ENCODE measurements around the gene DNAJC11. TPM values are rescaled to one million over a fixed set of nuclear protein-coding genes. Genes with fewer than 3 reads are reported as not detected.
"Not testable (repeated sequence)": the region's sequence is repeated elsewhere in the genome, so short reads cannot be mapped to it uniquely, and the experiment has no call there.

The DNAJC11 gene
- total RNA-seq (2014; rRNA removed; shearing (Covaris generic)), result 48.2 and 64.3 TPM in 2 replicates

- peak; percentile 82 for DNase-seq (ENCODE audit: low spot score)
Measured at GRCh38 chr1:6701437-6702153, at the start of gene DNAJC11. TSS of gene DNAJC11 (minus strand) at chr1:6701816. CDS start at chr1:6701800, 16 bp downstream.

- DNase-seq (ENCODE audit: low spot score), result no peak
Measured at GRCh38 chr1:6750490-6750889, 48.9 kb upstream of the DNAJC11 start.

DNA sequence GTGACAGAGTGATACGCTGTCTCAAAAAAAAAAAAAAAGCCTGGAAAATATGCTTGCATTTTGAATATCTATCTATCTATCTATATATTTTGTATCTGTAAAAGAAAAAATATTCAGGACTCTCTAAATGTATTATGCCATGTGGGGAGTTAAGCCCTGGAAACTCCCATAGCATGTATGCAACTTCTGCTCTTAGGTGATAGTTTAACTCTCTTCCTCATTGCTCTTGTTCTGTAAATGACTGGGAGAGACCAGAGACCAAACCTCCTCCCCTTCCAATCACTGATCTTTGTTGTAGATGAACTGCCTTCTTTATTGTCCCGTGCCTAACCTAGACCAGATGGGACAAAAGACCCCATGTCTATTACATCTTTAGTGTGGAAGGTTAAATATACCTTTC lies 46.1 kb upstream of the DNAJC11 start:
- no peak for DNase-seq (ENCODE audit: low spot score)

DNA sequence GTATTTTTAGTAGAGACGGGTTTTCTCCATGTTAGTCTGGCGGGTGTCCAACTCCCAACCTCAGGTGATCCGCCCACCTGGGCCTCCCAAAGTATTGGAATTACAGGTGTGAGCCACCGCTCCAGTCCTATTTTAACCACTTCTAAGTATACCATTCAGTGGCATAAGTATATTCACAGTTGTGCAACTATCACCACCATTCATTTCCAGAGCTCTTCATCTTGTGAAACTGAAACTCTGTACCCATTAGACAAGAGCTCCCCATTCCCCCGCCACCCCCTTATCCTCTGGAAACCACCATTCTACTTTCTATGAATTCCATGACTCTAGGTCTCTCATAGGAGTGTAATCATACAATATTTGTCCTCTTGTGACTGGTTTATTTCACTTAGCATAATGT lies 43.5 kb upstream of the DNAJC11 start:
- DNase-seq (ENCODE audit: low spot score), result no peak

DNA sequence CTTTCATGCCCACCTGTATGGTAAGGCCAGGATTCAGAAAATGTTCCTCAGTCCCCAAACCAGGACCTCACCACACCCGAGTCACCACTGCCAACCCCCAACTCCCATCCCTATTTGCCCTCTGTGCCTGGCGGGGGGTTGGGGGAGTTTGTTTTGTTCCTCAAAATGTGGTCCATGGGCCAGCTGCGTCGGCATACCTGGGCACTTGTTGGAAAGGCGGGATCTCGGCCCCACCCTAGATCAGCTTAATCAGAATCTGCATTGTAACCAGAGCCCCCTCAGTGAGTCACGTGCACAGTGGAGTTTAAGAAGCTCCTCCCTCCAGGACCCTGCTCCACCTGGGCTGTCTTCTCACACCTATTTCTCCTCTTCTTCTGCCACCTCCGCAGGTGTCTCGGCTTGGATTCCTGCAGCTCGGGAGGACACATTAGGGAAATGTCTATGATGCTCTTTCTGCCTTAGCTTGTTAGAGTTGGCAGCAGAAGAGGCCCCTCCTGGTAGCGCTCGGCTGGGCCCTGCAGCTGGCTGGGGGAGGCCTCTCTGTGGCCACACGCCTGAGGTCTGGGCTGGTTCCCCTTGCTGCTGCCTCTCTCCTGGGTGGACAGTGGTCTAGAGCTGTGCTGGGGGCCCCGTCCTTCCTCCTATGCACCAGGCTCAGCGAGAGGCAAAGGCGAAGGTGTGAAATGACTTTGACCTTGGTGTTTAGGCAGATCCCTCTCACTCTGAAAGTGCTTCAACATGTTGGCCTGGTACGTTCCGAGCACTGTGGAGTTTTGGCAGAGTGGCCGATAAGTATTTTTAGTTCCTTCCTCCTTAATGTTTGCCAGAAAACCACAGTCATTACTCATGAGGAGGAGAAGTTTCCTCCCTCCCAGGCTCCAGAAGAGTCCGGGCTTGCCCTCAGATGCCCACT lies 41.8 kb upstream of the DNAJC11 start:
- no peak for DNase-seq (ENCODE audit: low spot score)

DNA sequence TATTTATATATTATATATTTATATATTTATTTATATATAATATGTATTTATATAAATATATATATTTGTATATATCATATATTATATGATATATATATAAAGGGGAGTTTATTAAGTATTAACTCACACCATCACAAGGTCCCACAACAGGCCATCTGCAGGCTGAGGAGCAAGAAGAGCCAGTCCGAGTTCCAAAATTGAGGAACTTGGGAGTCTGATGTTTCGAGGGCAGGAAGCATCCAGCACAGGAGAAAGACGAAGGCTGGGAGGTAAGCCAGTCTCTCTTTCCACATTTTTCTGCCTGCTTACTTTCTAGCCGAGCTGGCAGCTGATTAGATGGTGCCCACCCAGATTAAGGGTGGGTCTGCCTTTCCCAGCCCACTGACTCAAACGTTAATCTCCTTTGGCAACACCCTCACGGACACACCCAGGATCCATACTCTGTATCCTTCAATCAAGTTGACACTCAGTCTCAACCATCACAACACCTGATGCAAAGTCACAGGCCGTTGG lies 41.1 kb upstream of the DNAJC11 start:
- DNase-seq (ENCODE audit: low spot score), result not testable (repeated sequence)

- DNase-seq (ENCODE audit: low spot score), result no peak
Measured at GRCh38 chr1:6738987-6739676, 37.5 kb upstream of the DNAJC11 start.

DNA sequence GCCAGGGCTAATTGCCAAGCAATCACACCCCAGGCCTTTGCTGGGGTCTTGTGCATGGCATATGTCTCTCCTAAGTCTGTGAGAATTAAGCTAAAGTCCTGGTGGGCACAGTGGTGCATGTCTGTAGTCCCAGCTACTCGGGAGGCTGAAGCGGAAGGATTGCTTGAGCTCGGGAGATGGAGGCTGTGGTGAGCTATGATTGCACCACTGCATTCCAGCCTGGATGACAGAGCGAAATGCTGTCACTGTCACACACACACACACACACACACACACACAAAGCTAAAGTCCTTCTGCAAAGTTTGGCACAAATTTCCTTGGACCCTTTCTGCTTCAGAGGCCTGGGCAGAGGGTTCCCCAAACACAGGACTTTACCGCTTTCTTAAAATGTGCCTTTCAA lies 31.3 kb upstream of the DNAJC11 start:
- DNase-seq (ENCODE audit: low spot score), result no peak

- DNase-seq (ENCODE audit: low spot score), result no peak
Measured at GRCh38 chr1:6731905-6732304, 30.3 kb upstream of the DNAJC11 start.

DNA sequence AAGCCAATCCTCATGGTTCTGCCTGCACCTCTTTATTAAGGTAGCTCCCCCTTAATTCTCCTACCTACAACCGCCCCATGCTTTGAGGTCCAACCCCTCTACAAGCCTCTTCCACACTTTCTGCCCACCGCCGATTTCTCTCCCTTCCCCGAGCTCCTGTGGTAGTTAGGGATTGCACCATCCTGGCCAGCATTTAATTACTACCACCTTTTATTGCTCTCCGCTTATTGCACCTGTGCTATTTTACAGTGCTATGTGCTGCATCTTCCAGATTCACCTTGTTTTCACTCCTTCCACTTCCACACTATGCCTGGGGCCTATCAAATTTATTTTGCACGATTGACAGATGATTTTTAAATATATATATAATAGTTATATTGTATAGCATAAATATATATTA lies 29.3 kb upstream of the DNAJC11 start:
- no peak for DNase-seq (ENCODE audit: low spot score)

GRCh38 chr1:6730473-6730872 lies 28.9 kb upstream of the DNAJC11 start:
- no peak for DNase-seq (ENCODE audit: low spot score)

GRCh38 chr1:6727535-6727934 lies 25.9 kb upstream of the DNAJC11 start:
- peak; percentile 71 for DNase-seq (ENCODE audit: low spot score)

DNA sequence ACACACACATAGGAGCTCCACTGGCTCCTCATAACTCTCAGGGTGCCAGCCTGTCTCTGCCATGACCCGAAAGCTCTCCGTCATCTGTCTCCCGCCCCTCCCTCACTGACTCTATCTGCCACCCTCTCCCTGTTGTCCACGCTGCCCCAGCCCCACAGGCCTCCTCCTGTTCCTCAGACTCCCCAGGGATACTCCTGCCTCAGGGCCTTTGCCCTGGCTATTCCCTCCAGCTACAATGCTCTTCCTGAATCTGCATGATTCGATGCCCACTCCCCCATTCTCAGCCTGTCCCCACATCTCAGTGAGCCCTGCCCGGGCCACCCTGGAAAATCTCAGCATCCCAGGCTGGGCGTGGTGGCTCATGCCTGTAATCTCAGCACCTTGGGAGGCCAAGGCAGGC lies 24.6 kb upstream of the DNAJC11 start:
- DNase-seq (ENCODE audit: low spot score), result no peak

DNA sequence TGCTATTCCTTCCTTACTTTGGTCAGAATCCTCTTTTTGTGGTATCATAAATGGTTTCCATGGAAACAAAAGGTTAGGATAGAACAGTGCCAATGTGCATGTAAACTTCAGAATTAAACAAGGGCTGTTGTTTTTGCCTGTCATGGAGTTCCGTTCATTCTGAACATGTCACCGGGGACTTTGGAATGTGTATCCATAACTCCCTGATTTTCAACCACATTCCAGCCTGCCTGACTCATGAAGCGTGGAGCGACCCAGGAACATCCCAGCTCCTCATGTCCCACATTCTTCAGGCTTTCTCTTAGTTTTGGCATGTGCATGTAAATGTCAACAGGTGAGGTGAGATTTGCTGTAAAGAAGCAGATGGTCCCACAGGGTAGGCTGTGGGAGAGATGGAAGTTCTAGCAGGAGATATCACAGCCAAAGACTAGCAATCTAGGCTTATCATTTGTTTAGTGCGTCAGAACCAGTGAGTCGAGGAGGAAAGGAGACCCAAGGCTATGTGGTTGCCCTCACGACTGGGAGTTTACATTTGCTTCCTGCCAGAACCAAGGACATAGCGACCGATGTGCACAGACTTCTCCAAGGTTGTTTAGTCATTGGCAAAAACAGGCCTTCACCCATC lies 23.0 kb upstream of the DNAJC11 start:
- no peak for DNase-seq (ENCODE audit: low spot score)

DNA sequence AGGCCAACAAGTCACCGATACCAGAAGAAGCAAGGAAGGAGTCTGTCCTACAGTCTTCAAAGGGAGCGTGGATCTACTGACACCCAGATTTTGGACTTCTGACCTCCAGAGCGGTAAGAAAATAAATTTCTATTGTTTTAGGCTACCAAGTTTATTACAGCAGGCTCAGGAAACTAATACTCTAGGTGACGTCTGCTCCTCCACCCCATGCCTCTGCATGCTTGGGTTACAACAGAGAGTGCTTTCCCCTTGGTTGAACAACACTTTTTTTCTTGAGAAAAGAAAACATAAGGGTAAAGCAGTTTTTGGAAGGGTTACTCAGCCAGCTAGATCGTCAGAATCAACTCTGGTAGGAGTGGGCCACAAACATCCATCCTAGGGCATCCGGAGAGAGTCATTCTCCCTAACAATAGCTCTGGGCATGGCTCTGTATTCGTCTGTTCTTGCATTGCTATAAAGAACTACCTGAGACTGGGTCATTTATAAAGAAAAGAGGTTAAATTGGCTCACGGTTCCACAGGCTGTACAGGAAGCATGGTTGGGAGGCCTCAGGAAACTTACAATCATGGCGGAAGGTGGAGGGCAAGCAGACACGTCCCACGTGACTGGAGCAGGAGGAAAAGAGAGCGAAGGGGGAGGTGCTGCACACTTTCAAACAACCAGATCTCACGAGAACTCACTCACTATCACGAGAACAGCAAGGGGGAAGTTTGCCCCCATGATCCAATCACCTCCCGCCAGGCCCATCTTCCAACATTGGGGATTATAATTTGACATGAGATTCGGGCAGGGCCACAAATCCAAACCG lies 22.2 kb upstream of the DNAJC11 start:
- no peak for DNase-seq (ENCODE audit: low spot score)

GRCh38 chr1:6711174-6711573 lies 9.6 kb upstream of the DNAJC11 start:
- DNase-seq (ENCODE audit: low spot score), result no peak

DNA sequence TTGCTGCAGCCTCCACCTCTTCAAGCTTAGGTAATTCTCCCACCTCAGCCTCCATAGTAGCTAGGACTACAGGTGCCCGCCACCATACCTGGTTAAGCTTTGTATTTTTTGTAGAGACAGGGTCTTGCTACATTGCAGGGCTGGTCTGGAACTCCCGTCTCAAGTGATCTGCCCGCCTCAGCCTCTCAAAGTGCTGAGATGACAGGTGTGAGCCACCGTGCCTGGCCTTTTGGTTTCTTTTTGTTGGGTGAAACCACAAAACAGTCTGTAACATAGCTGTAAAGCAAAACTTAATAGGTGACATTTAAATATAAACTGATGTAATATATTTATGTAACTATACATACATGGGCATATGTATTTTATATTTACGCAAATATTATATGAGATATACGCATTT lies 3.1 kb upstream of the DNAJC11 start:
- DNase-seq (ENCODE audit: low spot score), result no peak

GRCh38 chr1:6703016-6703415 lies 1.4 kb upstream of the DNAJC11 start:
- DNase-seq (ENCODE audit: low spot score), result no peak

GRCh38 chr1:6700853-6701436 lies 671 bp downstream of the DNAJC11 start:
- DNase-seq (ENCODE audit: low spot score), result peak; percentile 3

GRCh38 chr1:6699915-6700314 lies 1.7 kb downstream of the DNAJC11 start:
- not testable (repeated sequence) for DNase-seq (ENCODE audit: low spot score)
